Activated naive CD4-positive, alpha-beta T cell treated with anti-CD3 and anti-CD28 coated beads, Interleukin-2, amount 50 U/mL, for 24 hours (primary cell): ENCODE measurements around the gene FBN1.

ENCODE experiments used
- H3K27ac Mint-ChIP-seq: one replicate; pipeline ENCODE4 v1.8.0; 2021; ENCODE audit warnings: mild to moderate bottlenecking, mixed read lengths
- H3K27me3 Mint-ChIP-seq: one replicate; pipeline ENCODE4 v1.8.0; 2021; ENCODE audit warnings: mixed read lengths
- H3K36me3 Mint-ChIP-seq: one replicate; pipeline ENCODE4 v1.8.0; 2021; ENCODE audit warnings: mixed read lengths
- H3K4me1 Mint-ChIP-seq: one replicate; pipeline ENCODE4 v1.8.0; 2021; ENCODE audit warnings: mixed read lengths
- H3K4me3 Mint-ChIP-seq: one replicate; pipeline ENCODE4 v1.8.0; 2021; ENCODE audit warnings: mild to moderate bottlenecking, mixed read lengths
- H3K9me3 Mint-ChIP-seq: one replicate; pipeline ENCODE4 v1.8.0; 2021; ENCODE audit warnings: mixed read lengths

FBN1 gene

DNA sequence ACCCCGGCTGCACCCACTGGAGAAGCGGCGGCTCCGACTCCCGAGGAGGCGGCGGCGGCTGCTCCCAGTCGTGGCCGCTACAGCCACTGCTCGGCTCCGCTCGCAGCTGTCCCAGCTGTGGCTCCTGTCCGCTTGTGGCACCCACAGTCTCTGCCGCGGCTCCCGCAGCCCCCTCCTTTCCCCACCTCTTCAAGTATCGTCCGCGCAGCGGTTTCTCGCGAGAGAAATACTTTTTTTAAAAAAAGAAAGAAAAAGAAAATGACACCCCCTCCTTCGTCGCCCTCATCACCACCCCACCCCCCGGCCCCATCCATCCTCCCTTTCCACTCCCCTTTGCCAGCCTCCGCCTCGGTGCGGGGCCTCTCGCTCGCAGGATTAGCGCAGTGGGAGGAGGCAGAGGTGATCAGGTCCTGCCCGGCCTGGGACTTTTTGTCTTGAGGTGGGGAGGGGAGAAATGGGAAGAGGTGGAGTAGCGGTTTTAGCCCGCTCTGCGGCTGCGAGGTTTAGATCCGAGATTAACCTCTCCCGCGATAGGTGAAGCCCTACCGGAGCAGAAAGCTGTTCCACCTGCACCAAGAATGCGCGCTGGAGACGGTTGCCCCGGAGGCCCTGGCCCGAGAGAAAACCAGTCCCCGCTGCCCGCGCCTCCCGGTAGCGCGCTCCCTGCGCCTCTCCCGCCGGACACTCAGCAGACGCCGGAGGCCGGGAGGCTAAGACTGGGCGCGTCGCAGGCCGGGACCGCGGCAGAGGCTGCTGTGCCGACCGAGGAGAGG, at the start of gene FBN1:
Gene FBN1, minus strand, starts transcription at position 152 of the 773 bp plus-strand sequence. CDS start 940 bp downstream, outside the sequence.
- Mint-ChIP-seq H3K36me3 (no peaks in the 10 kb centered on the region), H3K4me1 (no peaks in the 10 kb centered on the region), H3K27ac (no peak within 1 kb of the TSS), H3K4me3 (peak within 1 kb of the TSS; percentile 23), H3K27me3 (peaks cover 22% of the 10 kb centered on the region), H3K9me3 (no peaks in the 10 kb centered on the region)

DNA sequence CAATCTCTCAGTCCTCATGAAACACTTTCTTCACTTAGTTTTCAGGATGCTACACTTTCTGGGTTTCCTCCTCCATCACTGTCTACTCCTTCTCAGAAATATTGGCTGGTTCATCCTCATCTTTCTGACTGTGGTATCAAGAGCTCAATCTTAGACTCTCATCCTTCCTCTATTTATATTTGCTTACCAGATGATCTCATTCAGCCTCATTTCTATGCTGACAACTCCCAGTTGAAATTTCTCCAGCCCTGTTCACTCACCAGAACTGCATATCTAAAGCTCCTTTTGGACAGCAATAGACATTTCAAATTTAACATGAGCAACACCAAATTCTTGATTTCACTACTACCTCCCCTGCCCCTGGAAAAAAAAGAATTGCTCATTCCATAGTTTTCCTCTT, 48.0 kb upstream of the FBN1 start:
- H3K4me1 Mint-ChIP-seq, result no peaks in the 10 kb centered on the region
- no peak overlapping the region for H3K4me3 Mint-ChIP-seq
- no peak overlapping the region for H3K27ac Mint-ChIP-seq
- peaks cover 1% of the 10 kb centered on the region for H3K27me3 Mint-ChIP-seq
- peaks cover 3% of the 10 kb centered on the region for H3K9me3 Mint-ChIP-seq
- H3K36me3 Mint-ChIP-seq, result peaks cover 3% of the 10 kb centered on the region

DNA sequence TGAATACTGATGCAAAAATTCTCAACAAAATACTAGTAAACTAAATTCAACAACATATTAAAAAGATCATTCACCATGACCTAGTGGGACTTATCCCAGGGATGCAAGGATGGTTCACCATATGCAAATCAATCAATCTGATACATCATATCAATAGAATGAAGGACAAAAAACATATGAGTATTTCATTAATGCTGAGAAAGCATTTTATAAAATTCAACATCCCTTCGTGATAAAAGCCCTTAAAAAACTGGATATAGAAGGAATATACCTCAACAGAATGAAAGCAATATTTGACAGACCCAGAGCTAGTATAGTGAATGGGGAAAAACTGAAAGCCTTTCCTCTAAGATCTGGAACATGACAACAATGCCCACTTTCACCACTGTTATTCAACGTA, 43.0 kb upstream of the FBN1 start:
- H3K4me3 Mint-ChIP-seq, result no peak overlapping the region
- no peak overlapping the region for H3K27ac Mint-ChIP-seq
- no peaks in the 10 kb centered on the region for H3K4me1 Mint-ChIP-seq
- peaks cover 5% of the 10 kb centered on the region for H3K27me3 Mint-ChIP-seq
- peaks cover 24% of the 10 kb centered on the region for H3K9me3 Mint-ChIP-seq
- H3K36me3 Mint-ChIP-seq, result peaks cover 6% of the 10 kb centered on the region

DNA sequence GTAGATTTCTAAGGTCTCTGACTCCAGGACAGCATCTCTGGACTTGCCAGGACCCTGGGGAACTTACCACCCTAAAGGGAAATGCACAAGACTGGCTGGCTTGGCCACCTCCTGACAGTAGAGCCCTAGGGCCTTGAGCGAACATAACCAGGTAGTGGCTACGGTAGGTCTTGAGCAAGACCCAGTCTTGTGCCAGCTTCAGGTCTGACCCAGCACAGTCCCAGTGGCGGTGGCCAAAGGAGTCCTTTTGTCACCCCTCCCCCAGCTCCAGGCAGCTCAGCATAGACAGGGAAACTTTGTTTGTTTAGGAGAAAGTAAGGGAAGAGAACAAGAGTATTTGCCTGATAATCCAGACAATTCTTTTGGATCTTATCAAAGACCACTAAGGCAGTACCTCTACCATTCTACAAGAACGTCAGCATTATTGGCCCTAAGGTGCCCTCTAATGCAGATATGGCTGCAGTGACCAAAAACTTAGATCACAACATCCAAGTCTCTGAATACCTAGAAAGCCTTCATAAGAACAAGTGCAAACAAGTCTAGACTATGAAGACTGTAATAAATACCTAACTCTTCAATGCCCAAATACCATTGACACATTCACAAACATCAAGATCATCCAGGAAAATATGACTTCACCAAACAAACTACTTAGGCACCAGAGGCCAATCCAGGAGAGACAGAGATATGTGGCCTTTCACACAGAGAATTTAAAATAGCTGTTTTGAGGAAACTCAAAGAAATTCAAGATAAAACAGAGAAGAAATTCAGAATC, 38.7 kb upstream of the FBN1 start:
- peaks cover 24% of the 10 kb centered on the region for H3K9me3 Mint-ChIP-seq
- no peaks in the 10 kb centered on the region for H3K4me1 Mint-ChIP-seq
- H3K27ac Mint-ChIP-seq, result no peak overlapping the region
- H3K27me3 Mint-ChIP-seq, result peaks cover 5% of the 10 kb centered on the region
- no peak overlapping the region for H3K4me3 Mint-ChIP-seq
- H3K36me3 Mint-ChIP-seq, result peaks cover 6% of the 10 kb centered on the region

DNA sequence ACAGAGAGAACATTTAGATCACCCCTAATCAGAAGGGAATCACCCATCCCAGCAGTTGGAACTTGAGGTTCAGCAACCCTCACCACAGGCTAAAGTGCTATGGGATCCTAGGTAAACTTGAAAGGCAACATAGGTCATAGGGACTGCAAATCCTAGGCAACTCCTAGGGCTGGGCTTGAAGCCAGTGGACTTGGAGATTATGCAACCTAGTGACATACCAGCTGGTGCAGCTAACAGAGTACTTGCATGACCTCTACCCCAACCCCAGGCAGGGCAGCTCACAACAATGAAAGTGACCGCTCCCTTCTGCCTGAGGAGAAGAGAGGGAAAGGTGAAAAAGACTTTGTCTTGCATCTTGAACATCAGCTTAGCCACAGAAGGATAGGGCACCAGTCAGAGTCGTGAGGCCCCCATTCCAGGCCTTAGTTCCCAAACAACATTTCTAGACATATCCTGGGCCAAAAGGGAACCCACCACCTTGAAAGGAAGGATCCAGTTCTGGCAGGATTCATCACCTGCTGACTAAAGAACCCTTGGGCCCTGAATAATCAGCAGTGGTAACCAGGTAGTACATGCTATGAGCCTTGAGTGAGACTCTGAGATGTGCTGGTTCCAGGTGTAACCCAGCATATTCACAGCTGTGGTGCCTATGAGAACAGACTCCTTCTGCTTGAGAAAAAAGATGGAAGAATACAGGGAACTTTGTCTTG, 37.6 kb upstream of the FBN1 start:
- Mint-ChIP-seq H3K27me3 (peaks cover 3% of the 10 kb centered on the region), H3K4me3 (no peak overlapping the region), H3K36me3 (peaks cover 6% of the 10 kb centered on the region), H3K9me3 (peaks cover 18% of the 10 kb centered on the region), H3K4me1 (no peaks in the 10 kb centered on the region), H3K27ac (no peak overlapping the region)

DNA sequence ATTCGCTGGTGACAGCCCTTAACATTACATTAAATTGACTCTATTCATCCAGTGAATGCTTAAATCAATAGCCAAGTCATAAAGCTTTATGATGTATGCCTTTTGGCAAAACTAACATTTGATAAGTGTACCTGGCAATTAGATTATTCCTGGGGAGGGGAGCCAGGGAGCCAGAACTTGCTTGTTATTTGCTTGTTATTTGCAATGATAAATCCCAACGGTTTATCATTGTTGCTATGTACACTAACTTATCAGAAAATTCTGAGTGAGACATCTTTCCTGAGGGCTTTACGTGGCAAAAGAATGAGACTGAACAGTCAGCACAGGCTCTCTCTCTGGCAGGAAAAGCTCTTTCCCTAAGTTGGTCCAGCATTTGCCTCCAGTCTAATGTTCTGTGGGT, 35.8 kb upstream of the FBN1 start:
- no peak overlapping the region for H3K27ac Mint-ChIP-seq
- H3K27me3 Mint-ChIP-seq, result peaks cover 3% of the 10 kb centered on the region
- H3K4me1 Mint-ChIP-seq, result no peaks in the 10 kb centered on the region
- H3K36me3 Mint-ChIP-seq, result peaks cover 4% of the 10 kb centered on the region
- H3K9me3 Mint-ChIP-seq, result peaks cover 8% of the 10 kb centered on the region
- no peak overlapping the region for H3K4me3 Mint-ChIP-seq

DNA sequence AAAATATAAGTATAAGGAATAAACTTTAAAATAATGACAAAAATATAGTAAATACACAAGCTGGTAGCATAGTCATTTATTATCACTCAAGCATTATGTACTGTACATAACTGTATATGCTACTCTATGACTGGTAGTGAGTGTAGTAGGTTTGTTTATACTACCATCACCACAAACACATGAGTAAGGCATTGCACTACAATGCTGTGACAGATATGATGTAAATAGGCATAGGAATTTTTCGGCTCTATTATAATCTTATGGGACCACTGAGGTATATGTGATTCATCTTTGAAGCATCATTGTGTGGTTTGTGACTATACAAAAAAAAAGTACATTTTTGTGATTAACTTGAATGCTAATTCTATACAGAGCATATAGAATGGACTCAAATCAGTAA, 35.3 kb upstream of the FBN1 start:
- Mint-ChIP-seq H3K27me3 (peaks cover 3% of the 10 kb centered on the region), H3K4me1 (no peaks in the 10 kb centered on the region), H3K9me3 (peaks cover 5% of the 10 kb centered on the region), H3K4me3 (no peak overlapping the region), H3K27ac (no peak overlapping the region), H3K36me3 (peaks cover 3% of the 10 kb centered on the region)

DNA sequence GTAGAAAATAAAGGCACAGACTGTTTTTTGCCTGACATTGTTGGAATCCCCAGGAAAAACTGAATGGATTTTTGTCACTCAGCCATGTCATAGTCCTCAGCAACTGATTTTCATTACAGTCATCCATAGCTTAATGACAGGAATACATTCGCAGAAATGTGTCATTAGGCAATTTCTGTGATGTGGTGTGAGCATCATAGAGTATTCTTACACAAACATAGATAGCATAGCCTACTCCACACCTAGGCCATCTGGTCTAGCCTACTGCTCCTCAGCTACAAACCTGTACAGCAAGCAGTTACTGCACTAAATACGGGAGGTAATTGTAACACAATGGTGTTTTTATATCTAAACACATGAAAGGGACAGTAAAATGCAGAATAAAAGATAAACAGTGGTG, 34.4 kb upstream of the FBN1 start:
- Mint-ChIP-seq H3K4me1 (no peaks in the 10 kb centered on the region), H3K4me3 (no peak overlapping the region), H3K27me3 (peaks cover 3% of the 10 kb centered on the region), H3K36me3 (peaks cover 3% of the 10 kb centered on the region), H3K9me3 (peaks cover 5% of the 10 kb centered on the region), H3K27ac (no peak overlapping the region)

DNA sequence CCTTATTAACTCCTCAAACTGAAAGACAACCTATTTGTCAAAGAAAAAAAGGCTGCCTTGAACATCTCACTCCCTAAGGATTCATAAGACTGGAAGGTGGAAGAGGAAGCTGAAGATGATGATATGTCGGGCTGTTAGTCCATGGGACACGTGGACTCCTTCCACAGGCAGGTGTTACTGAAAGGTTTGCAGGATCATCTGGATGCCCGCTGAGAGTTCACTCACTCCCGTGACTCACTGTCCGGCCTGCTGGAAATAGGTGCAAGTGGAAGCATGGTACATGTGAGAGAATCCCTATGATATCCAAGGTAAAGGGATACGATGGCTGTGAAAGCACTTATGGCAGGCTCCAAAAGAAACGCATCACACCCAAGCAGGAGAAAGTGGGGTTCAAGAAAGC, 33.3 kb upstream of the FBN1 start:
- Mint-ChIP-seq H3K27me3 (no peaks in the 10 kb centered on the region), H3K27ac (no peak overlapping the region), H3K4me3 (no peak overlapping the region), H3K36me3 (no peaks in the 10 kb centered on the region), H3K4me1 (no peaks in the 10 kb centered on the region), H3K9me3 (no peaks in the 10 kb centered on the region)

DNA sequence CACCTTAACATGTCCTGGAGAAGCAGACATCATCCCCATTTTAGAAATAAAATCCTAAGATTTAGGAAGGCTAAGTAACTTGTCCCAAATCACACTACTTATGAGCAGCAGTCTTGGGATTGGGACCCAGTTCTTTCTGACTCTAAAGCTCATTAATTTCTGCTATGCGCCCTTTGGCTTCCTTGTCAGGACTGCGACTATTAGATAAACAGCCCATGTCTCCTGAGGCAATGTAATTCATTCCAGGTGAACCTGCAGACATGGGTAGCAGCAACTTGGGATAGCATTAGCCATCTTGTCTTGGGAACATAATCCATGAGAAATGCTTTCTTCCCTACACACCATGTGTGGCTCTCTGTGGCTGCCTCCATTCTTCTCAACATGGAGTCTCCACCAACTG, 32.3 kb upstream of the FBN1 start:
- H3K36me3 Mint-ChIP-seq, result no peaks in the 10 kb centered on the region
- no peaks in the 10 kb centered on the region for H3K4me1 Mint-ChIP-seq
- H3K4me3 Mint-ChIP-seq, result no peak overlapping the region
- no peak overlapping the region for H3K27ac Mint-ChIP-seq
- H3K9me3 Mint-ChIP-seq, result no peaks in the 10 kb centered on the region
- no peaks in the 10 kb centered on the region for H3K27me3 Mint-ChIP-seq

DNA sequence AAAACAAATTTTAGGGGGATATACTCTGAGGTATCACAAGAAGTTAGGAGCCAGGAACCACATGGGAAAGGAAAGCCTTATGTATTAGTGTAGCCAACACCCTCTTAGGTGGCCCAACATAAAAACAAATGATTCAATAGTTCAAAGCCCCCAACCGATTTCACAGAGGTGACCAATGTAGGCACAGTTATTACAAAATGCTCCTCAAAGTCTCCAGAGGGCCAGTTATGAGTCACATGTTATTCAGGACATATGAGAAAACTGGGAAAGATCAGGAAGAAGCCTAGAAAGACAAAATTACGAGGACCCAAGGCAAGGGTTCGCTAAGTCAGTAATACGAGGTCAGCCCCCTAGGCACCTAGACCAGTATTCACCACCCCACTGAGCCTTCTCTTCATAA, 29.9 kb upstream of the FBN1 start:
- Mint-ChIP-seq H3K27ac (no peak overlapping the region), H3K4me3 (no peak overlapping the region), H3K9me3 (no peaks in the 10 kb centered on the region), H3K36me3 (no peaks in the 10 kb centered on the region), H3K4me1 (no peaks in the 10 kb centered on the region), H3K27me3 (no peaks in the 10 kb centered on the region)

DNA sequence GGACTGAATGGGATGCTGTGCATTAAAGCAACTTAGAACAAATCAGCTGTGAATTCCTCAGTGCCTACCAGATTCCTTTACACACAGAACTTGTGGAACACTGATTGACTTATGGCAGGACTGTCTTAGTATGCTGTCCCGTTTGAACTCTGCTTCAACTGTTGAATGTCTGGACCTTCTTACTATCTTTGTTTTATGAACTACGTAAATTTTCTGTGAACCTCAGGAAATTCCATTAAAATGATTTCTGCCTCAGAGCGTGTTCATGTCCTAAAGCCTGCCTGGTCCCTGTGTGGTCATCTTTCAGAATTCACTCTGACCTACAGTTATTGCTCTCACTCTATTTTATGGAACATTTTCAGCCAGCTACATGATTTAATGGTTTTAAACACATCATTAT, 29.4 kb upstream of the FBN1 start:
- no peaks in the 10 kb centered on the region for H3K9me3 Mint-ChIP-seq
- H3K4me1 Mint-ChIP-seq, result no peaks in the 10 kb centered on the region
- H3K27me3 Mint-ChIP-seq, result peaks cover 2% of the 10 kb centered on the region
- no peak overlapping the region for H3K4me3 Mint-ChIP-seq
- H3K36me3 Mint-ChIP-seq, result no peaks in the 10 kb centered on the region
- H3K27ac Mint-ChIP-seq, result no peak overlapping the region

DNA sequence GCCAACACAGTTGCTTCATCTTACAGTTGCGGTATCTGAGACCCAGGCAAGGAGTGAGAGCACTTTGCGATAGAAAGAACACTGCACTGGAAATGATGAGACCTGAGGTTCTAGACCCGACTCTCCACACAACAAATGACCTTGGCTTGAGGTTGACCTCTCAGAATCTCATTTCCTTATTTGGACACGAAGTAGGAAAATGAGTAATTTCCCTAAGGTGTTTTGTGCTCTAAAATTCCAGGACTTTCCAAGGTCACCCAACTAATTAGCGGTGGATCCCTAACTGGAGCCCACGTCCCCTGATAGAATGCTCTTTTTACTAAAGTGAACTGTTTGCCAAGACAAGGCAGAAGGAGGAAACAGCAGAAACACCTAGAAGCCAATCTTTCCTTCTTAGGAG, 26.7 kb upstream of the FBN1 start:
- no peaks in the 10 kb centered on the region for H3K36me3 Mint-ChIP-seq
- H3K4me3 Mint-ChIP-seq, result no peak overlapping the region
- H3K27me3 Mint-ChIP-seq, result peaks cover 2% of the 10 kb centered on the region
- no peaks in the 10 kb centered on the region for H3K4me1 Mint-ChIP-seq
- H3K27ac Mint-ChIP-seq, result no peak overlapping the region
- H3K9me3 Mint-ChIP-seq, result no peaks in the 10 kb centered on the region

DNA sequence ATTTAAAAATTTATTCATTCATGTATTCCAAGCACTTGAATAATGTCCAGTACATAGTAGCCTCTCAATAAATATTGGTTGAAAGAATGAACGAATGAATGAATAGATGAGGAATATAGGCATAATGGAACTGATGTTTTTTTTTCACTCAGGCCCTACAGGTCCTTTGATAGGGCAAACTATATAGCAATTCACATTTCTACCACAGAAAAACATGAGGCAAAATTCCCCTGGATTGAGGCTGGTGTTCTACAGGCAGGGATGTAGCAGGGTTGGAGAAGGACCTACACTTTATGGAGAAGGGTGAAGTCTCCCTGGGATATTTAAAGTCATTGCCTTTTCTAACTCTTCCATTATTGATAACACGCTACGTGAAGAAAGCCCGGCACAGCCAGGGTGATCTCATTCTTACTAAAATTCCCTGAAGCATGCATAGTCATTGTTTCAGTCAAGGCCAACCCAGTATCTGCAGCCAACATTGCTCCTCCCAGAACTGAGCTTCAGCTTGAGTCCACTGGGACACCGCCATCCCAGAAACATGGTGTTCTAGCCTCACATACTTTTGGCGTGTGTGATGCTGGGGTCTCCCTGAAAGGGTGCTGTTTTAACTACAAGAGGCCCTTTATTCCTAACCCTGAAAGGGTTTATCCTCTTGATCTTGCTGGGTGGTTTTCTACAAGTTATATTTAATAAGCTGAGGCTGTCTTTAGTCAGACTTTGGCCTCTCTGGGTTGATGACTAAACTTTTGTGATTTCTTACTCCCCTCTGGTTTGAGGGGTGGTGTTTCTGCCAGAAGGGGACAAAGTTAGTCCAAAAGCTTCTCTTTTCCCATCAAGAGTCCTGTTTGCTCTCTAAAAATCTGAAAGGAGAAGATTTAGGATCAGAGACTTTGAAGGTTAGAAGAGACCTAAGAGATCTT, 25.9 kb upstream of the FBN1 start:
- H3K27me3 Mint-ChIP-seq, result peaks cover 2% of the 10 kb centered on the region
- no peak overlapping the region for H3K4me3 Mint-ChIP-seq
- H3K9me3 Mint-ChIP-seq, result no peaks in the 10 kb centered on the region
- H3K36me3 Mint-ChIP-seq, result no peaks in the 10 kb centered on the region
- no peak overlapping the region for H3K27ac Mint-ChIP-seq
- H3K4me1 Mint-ChIP-seq, result no peaks in the 10 kb centered on the region

DNA sequence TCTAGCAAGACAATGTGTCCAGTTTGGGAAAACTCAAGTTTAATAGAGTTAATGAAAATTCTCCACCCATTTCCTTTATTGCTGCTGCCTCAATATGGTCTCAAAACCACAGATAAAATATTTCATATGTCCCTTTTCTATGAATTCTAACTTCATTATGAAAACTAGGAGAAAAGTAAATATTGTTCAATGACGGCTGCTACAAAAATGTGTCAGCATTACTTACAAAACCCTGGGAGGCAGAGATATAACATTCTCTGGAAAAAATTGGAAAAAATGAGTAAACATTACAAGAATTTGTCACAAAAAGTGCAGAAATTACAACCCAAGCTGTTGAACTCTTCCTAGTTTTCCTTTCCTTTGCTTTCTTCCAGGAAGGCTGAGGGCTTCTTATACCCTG, 22.2 kb upstream of the FBN1 start:
- Mint-ChIP-seq H3K4me1 (no peaks in the 10 kb centered on the region), H3K27ac (no peak overlapping the region), H3K36me3 (no peaks in the 10 kb centered on the region), H3K9me3 (no peaks in the 10 kb centered on the region), H3K4me3 (no peak overlapping the region), H3K27me3 (peaks cover 2% of the 10 kb centered on the region)
